Measurements from ENCODE around the gene E2F2. TPM values are rescaled to one million over a fixed set of nuclear protein-coding genes. Genes with fewer than 3 reads are reported as not detected.

E2F2 gene
- total RNA-seq, 6 experiments from 2014 or later = 0.83 to 2.1 (median 1.9) TPM

DNA sequence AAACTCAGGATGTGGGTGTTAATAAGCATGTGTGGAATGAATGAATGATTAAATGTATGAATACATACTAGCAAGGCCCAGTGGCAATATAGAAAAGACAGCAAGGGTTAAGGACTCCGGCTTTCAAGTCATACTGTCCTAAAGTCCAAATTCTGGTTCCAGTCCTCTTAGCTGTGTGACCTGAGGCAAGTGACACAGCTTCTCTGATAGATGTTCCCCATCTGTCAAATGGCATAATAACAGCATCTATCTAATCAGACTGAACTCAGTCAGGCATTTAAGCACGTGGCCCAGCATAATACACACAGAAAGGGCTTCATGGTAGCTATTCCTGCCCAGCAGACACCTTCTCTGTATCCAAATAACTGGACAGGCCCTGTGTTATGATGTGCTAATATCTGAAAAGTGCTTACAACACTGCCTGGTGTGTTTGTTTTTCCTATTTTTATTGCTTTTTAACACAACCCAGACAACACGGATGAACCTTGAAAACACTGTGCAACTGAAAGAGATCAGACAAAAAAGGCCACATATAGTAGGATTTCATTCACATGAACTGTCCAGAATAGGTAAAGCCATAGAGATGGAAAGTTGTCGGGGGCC lies 59.5 kb downstream of the E2F2 start:
- DNase-seq = no peak
- Mint-ChIP-seq H3K27me3 (ENCODE audit: insufficient read depth) (peaks cover 3% of the 10 kb centered on the region), H3K36me3 (ENCODE audit: low read depth) (no peaks in the 10 kb centered on the region), H3K9me3 (no peaks in the 10 kb centered on the region), H3K4me3 (no peak overlapping the region), H3K4me1 (ENCODE audit: low read depth) (peaks cover 59% of the 10 kb centered on the region), H3K27ac (no peak overlapping the region)
- TF ChIP-seq, protein P1, sequence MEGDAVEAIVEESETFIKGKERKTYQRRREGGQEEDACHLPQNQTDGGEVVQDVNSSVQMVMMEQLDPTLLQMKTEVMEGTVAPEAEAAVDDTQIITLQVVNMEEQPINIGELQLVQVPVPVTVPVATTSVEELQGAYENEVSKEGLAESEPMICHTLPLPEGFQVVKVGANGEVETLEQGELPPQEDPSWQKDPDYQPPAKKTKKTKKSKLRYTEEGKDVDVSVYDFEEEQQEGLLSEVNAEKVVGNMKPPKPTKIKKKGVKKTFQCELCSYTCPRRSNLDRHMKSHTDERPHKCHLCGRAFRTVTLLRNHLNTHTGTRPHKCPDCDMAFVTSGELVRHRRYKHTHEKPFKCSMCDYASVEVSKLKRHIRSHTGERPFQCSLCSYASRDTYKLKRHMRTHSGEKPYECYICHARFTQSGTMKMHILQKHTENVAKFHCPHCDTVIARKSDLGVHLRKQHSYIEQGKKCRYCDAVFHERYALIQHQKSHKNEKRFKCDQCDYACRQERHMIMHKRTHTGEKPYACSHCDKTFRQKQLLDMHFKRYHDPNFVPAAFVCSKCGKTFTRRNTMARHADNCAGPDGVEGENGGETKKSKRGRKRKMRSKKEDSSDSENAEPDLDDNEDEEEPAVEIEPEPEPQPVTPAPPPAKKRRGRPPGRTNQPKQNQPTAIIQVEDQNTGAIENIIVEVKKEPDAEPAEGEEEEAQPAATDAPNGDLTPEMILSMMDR (IDR thresholded peaks at IDR 0.05) = no peak

DNA sequence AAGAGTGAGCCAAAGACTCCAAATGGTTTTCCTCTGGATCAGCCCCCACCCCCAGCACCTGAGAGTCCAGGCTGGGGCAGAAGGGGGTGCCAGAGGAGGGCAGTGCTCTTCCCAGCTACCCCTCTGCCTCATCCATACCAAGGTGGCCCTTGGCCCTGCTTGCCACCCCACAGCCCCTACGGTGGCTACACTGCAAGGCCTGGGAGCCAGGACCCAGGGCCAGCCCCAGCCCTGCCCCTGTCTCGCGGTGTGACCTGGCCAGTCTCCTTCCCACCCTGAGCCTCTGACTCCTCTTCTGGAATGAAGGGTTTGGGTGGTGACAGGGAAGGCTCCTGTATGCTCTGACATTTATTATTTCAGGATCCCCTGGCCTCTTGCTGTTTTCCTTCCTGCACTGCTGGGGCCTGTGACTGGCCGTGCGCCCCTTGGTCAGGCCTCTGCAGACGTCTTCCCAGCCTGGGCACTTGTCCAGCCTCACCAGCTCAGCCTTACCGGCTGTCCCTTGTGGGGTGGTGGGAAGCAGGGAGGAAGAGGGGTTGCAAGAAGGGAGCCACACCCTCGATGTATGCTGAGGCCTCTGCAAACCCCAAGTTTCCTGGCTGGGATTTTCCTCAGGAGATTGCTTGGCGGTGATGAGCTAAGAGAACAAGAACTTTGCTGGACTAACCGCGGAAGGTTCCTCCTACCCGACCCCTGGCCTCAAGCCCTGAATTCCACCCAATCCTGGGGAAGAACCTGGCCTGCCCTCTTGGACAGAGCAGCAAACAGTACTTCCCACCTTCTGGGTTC lies 60.6 kb downstream of the E2F2 start:
- H3K4me1 Mint-ChIP-seq (ENCODE audit: low read depth) = peaks cover 48% of the 10 kb centered on the region
- DNase-seq = no peak

DNA sequence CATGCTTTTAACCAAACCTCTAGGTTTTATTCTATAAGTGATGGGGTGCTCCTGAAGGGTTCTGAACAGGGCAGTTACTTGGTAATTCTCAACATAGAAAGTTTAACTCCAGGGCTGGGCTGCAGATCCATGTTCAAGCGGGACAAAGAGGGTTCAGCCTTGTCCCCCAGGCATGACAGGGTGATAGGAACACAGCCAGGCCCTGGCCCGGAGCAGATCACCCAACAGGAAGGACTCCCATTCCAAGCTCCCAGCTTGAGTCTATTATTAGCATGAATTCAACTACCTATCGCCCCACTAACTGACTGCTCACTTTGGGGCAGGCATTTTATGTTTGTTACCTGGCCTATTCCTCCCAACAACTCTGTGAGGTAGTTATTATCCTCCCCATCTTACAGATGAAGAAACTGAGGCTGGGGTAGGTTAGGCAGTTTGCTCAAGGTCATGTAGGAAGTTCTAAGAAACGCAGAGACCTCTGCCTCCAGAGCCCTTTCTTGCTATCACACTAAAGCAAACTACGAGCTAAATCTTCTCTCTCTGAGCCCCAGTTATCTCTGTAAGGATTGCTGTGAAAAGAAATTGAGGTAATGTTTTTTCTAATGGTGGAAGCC lies 61.6 kb downstream of the E2F2 start:
- TF ChIP-seq, protein P1 (IDR thresholded peaks at IDR 0.05) = no peak
- DNase-seq = no peak
- Mint-ChIP-seq H3K4me1 (ENCODE audit: low read depth) (peaks cover 40% of the 10 kb centered on the region), H3K9me3 (no peaks in the 10 kb centered on the region), H3K27me3 (ENCODE audit: insufficient read depth) (peaks cover 3% of the 10 kb centered on the region), H3K27ac (no peak overlapping the region), H3K4me3 (no peak overlapping the region), H3K36me3 (ENCODE audit: low read depth) (no peaks in the 10 kb centered on the region)

More for the DNA sequence above, 60.6 kb downstream of the E2F2 start:
- Mint-ChIP-seq H3K9me3 (no peaks in the 10 kb centered on the region), H3K36me3 (ENCODE audit: low read depth) (no peaks in the 10 kb centered on the region), H3K4me3 (no peak overlapping the region), H3K27ac (no peak overlapping the region; the same call in 1 of the 2 replicates), H3K27me3 (ENCODE audit: insufficient read depth) (peaks cover 3% of the 10 kb centered on the region)
- TF ChIP-seq, protein P1 (IDR thresholded peaks at IDR 0.05) = no peak

DNA sequence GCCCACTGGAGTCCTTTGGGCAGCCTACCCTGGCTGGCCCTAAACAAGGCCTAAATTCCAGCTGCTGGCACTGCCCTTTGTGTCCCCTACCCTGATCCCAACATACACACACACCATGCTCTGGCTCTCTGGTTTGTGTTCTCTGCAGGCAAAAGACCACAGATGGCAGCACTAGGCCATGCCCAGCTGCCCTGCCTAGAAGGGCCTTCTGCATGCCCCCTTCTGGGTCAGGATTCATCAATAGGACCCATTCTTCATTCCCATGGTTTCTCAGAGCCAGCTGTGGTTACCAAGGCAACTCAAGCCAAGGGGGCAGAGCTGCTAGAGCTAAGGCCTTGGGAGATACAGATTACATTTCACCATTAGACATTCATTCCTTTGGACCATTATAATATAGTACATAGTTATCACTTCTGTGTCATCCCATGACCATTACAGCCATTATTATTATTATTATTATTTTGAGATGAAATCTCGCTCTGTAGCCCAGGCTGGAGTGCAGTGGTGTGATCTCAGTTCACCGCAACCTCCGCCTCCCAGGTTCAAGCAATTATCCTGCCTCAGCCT lies 64.5 kb downstream of the E2F2 start:
- peaks cover 3% of the 10 kb centered on the region; the same call in 1 of the 2 replicates for H3K27me3 Mint-ChIP-seq (ENCODE audit: insufficient read depth)
- TF ChIP-seq, protein P1 (IDR thresholded peaks at IDR 0.05) = no peak
- no peak overlapping the region for H3K4me3 Mint-ChIP-seq
- H3K36me3 Mint-ChIP-seq (ENCODE audit: low read depth) = no peaks in the 10 kb centered on the region
- DNase-seq = no peak
- H3K4me1 Mint-ChIP-seq (ENCODE audit: low read depth) = peaks cover 31% of the 10 kb centered on the region
- no peak overlapping the region for H3K27ac Mint-ChIP-seq
- no peaks in the 10 kb centered on the region for H3K9me3 Mint-ChIP-seq

DNA sequence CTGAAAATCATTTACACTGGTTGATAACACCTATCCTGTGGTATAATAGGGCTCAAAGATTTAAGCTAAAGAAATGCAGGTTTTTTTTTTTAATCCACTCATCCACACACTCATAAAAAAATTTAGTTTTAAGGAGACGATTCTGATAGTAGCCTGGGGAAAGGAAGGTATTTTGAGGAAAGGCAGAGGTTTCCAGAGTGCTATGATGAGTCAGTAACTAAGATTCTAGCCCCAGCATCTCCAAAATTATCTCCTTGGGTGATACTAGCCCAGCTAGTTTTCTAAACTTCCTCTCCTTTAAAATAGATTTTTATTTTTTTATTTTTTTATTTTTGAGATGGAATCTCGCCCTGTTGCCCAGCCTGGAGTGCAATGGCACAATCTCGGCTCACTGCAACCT lies 67.7 kb downstream of the E2F2 start:
- TF ChIP-seq, protein P1 (IDR thresholded peaks at IDR 0.05) = no peak
- no peak overlapping the region for H3K4me3 Mint-ChIP-seq

More for the DNA sequence above, 67.7 kb downstream of the E2F2 start:
- Mint-ChIP-seq H3K4me1 (ENCODE audit: low read depth) (peaks cover 20% of the 10 kb centered on the region), H3K27me3 (ENCODE audit: insufficient read depth) (no peaks in the 10 kb centered on the region), H3K27ac (no peak overlapping the region), H3K9me3 (no peaks in the 10 kb centered on the region), H3K36me3 (ENCODE audit: low read depth) (no peaks in the 10 kb centered on the region)
- no peak for DNase-seq

Measured in HFFc6 (cell line).